GM12875 (cell line): ENCODE measurements around the gene PRTG.

Source experiments
- H3K4me3 ChIP-seq: one replicate; pipeline ENCODE4 v1.5.1; 2011; ENCODE audit warnings: low read depth, low read length, control low read depth
- TF ChIP-seq, protein P1 (sequence below): IDR thresholded peaks from 2 replicates; pipeline ENCODE4 v1.5.1; 2011; ENCODE audit warnings: low read depth, mild to moderate bottlenecking, control low read depth, inconsistent platforms, low read length, moderate library complexity, borderline replicate concordance; ENCODE audit not compliant: insufficient read depth

PRTG gene

DNA sequence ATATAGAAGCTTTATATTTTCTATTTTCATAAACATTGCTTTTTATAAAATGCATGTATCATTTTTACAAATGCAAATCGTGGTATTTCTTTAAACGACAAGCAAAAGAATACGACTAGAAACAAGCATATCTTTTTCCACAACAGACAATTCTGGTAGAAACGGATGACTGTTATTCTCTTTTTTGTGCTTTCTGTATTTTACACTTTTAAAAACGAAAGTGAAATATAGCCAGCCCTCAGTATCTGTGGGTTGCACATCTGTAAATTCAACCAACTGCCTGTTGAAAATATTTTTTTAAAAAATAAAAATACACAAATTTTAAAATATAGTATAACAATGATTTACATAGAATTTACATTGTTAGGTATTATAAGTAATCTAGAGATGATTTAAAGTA, 61.3 kb downstream of the PRTG start:
- TF ChIP-seq, protein P1, sequence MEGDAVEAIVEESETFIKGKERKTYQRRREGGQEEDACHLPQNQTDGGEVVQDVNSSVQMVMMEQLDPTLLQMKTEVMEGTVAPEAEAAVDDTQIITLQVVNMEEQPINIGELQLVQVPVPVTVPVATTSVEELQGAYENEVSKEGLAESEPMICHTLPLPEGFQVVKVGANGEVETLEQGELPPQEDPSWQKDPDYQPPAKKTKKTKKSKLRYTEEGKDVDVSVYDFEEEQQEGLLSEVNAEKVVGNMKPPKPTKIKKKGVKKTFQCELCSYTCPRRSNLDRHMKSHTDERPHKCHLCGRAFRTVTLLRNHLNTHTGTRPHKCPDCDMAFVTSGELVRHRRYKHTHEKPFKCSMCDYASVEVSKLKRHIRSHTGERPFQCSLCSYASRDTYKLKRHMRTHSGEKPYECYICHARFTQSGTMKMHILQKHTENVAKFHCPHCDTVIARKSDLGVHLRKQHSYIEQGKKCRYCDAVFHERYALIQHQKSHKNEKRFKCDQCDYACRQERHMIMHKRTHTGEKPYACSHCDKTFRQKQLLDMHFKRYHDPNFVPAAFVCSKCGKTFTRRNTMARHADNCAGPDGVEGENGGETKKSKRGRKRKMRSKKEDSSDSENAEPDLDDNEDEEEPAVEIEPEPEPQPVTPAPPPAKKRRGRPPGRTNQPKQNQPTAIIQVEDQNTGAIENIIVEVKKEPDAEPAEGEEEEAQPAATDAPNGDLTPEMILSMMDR = no peak
- H3K4me3 ChIP-seq = no peak overlapping the region

GRCh38 chr15:55676507-55676906, 66.4 kb downstream of the PRTG start:
- TF ChIP-seq, protein P1 = no peak
- no peak overlapping the region for H3K4me3 ChIP-seq

DNA sequence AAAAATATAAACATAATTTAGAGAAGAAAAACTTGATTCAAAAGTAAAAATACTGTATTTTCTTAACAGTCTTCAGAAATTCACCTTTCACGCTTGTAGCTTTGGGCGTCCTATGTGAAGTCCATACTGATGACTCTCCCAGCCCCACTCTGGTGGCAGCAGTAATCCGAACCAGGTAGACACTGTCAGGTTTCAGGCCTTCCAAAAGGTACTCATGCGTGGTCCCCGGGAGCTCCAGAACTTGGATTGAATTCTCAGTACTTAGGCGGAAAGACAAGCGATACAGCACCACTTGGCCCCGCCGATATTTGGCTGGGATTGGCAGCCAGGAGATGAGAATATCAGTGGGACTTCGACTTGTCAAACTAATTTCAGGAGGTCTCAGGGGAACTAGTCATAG, 69.7 kb downstream of the PRTG start:
- TF ChIP-seq, protein P1 = no peak
- no peak overlapping the region for H3K4me3 ChIP-seq

GRCh38 chr15:55669270-55669669, 73.7 kb downstream of the PRTG start:
- TF ChIP-seq, protein P1 = no peak
- no peak overlapping the region for H3K4me3 ChIP-seq

DNA sequence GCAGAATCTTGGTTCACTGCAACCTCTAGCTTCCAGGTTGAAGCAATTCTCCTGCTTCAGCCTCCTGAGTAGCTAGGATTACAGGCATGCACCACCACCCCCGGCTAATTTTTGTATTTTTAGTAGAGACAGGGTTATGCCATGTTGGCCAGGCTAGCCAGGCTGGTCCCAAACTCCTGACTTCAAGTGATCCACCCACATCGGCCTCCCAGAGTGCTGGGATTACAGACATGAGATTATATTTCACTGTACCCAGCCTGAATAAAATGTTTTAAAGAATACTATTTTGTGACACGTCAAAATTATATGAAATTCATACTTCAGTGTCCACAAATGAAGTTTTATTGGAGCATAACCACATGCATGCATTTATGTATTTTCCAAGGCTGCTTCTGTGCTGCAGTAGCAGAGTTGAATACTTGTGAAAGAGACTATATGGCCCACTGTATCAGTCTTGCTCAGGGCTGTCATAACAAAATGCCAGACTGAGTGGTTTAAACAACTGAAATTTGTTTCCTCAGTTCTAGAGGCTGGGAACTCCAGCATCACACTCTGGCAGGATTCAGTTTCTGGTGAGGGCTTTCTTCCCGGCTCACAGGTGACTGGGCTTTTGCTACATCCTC, 77.2 kb downstream of the PRTG start:
- TF ChIP-seq, protein P1 = no peak
- H3K4me3 ChIP-seq = no peak overlapping the region

DNA sequence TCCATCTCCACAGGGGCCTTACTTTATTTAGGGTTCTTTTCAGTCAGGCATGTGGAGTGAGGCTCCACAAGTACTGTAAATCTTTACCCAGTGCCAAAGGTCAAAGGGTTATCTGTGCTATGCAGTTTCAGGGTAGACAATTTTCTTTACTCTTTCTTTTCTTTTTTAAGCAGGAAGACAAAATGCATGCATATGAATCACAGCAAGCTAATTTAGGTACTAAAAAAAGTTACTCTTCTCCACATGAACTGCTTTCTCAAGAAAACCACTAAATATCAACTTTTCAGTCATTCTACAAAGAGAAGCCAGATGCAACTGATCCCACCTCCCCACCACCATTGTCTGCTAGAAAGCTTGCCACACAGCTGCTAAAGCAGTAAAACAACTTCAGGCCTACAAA, 81.5 kb downstream of the PRTG start:
- no peak overlapping the region for H3K4me3 ChIP-seq
- TF ChIP-seq, protein P1 = no peak

DNA sequence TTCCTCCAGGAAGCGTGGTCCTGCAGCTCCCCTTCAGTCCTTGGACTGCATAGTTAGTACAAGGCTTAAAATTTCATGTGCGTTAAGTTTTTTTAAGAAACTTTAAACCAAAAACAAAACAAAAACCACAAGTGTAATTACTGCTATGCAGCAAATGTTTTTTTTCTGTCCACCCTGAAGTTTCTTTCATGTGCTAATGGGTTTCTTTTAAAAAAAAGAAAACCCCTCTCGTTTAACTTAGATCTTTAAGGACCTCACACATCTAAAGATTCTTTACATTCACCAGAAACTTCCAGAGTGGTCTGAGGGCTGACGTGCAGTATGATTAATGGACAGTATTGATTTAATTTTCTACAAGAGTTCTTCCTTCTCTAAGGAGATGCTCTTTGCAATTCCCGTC, 82.8 kb downstream of the PRTG start:
- TF ChIP-seq, protein P1 = no peak
- no peak overlapping the region for H3K4me3 ChIP-seq
